Neural cell (in vitro differentiated cells): ENCODE data around the gene CPE.
"Not testable (repeated sequence)": the region's sequence is repeated elsewhere in the genome, so short reads cannot be mapped to it uniquely, and the experiment has no call there.

Experiments
- EP300 ChIP-seq: fragments of 450-650 bp; conservative IDR thresholded peaks from 2 replicates; pipeline ENCODE4 v1.6.1; 2014; ENCODE audit warnings: antibody characterized with exemption, mild to moderate bottlenecking, moderate library complexity; ENCODE audit not compliant: poor library complexity, severe bottlenecking
- EZH2 ChIP-seq: fragments of 200-600, 300-800 bp; shearing (Covaris generic), sonication (generic); IDR thresholded peaks from 2 replicates; pipeline ENCODE4 v1.6.1; 2014; ENCODE audit warnings: antibody characterized with exemption, low read length, borderline replicate concordance, mild to moderate bottlenecking; ENCODE audit not compliant: insufficient read depth, poor library complexity, severe bottlenecking
- POLR2AphosphoS5 ChIP-seq: IDR thresholded peaks from 2 replicates; pipeline ENCODE4 v1.6.1; 2012
- TF ChIP-seq, protein P1 (sequence below): fragments of 450-650 bp; IDR thresholded peaks from 2 replicates; pipeline ENCODE4 v1.5.1; 2014; ENCODE audit warnings: antibody characterized with exemption, mild to moderate bottlenecking, moderate library complexity; ENCODE audit not compliant: poor library complexity, severe bottlenecking

- TF ChIP-seq EZH2, EP300, POLR2AphosphoS5: not testable (repeated sequence)
- TF ChIP-seq, protein P1, sequence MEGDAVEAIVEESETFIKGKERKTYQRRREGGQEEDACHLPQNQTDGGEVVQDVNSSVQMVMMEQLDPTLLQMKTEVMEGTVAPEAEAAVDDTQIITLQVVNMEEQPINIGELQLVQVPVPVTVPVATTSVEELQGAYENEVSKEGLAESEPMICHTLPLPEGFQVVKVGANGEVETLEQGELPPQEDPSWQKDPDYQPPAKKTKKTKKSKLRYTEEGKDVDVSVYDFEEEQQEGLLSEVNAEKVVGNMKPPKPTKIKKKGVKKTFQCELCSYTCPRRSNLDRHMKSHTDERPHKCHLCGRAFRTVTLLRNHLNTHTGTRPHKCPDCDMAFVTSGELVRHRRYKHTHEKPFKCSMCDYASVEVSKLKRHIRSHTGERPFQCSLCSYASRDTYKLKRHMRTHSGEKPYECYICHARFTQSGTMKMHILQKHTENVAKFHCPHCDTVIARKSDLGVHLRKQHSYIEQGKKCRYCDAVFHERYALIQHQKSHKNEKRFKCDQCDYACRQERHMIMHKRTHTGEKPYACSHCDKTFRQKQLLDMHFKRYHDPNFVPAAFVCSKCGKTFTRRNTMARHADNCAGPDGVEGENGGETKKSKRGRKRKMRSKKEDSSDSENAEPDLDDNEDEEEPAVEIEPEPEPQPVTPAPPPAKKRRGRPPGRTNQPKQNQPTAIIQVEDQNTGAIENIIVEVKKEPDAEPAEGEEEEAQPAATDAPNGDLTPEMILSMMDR: not testable (repeated sequence)
Measured at GRCh38 chr4:165492583-165492982, 113.8 kb downstream of the CPE start.
